Memory B cell (primary cell): ENCODE measurements around the gene CACNG6.

Experiments used
- ATAC-seq: fragments of 150-1000 bp; cut with Tn5 transposase; 2 replicates; pipeline ENCODE4 v1.10.0; 2021; ENCODE audit warnings: low read depth, mild to moderate bottlenecking, moderate library complexity
- DNase-seq, 2 donors: peaks; one replicate each; pipeline ENCODE4 v3.0.0; 2022; ENCODE audit warnings: low spot score in 2 of 2
- H3K27ac Mint-ChIP-seq: one replicate; pipeline ENCODE4 v1.8.0; 2022; ENCODE audit warnings: mild to moderate bottlenecking, moderate library complexity, mixed read lengths
- H3K27me3 Mint-ChIP-seq: one replicate; pipeline ENCODE4 v1.8.0; 2022; ENCODE audit warnings: mixed read lengths
- H3K36me3 Mint-ChIP-seq: one replicate; pipeline ENCODE4 v1.8.0; 2022; ENCODE audit warnings: mild to moderate bottlenecking, mixed read lengths
- H3K4me1 Mint-ChIP-seq: one replicate; pipeline ENCODE4 v1.8.0; 2022; ENCODE audit warnings: mixed read lengths
- H3K4me3 Mint-ChIP-seq: one replicate; pipeline ENCODE4 v1.8.0; 2022; ENCODE audit warnings: mild to moderate bottlenecking, moderate library complexity, mixed read lengths
- H3K9me3 Mint-ChIP-seq: one replicate; pipeline ENCODE4 v1.8.0; 2022; ENCODE audit warnings: mixed read lengths

The CACNG6 gene

DNA sequence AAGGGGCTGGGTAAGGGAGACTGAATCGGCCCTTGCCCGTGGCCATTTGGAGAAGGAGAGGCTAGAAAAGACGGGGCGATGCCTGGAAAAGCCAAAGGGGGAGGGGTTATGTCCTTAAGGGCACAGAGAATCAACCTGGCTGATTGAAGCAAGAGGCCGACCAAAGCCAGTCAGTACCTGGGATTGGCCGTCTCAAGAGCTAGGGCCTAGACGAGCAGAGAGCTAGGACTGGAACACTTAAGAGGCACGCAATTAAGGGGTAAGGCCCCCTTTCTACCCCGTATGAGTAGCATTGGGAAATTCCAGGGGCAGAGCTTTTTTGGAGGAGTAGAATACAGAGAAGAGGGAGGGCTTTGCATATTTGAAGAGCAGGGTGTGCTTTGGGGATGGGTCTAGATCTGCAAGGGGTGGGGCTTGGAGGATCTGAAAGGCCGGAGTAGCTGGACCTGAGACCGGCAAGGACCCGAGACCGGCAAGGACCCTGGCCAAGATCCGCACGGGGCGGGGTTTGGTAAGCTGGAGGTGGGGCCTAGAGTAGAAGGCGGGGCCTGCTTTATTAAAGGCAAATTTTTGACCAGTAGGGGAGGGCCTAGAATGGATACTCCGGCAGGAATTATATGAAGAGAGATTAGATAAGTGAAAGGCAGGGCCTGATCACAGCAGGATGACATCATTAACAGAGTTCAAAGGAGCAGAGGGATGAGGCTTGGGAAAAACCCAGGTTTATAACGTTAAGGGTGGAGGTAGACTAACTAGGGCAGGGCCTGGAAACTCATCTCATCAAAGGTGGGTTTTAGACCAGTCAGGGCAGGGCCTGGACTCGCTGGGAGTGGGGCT is 10.7 kb upstream of the CACNG6 start:
- Mint-ChIP-seq H3K9me3 (peaks cover 24% of the 10 kb centered on the region), H3K4me1 (peaks cover 13% of the 10 kb centered on the region), H3K36me3 (peaks cover 17% of the 10 kb centered on the region), H3K4me3 (no peak overlapping the region), H3K27ac (no peak overlapping the region), H3K27me3 (peaks cover 35% of the 10 kb centered on the region)
- ATAC-seq (no peak), DNase-seq (no peak)

DNA sequence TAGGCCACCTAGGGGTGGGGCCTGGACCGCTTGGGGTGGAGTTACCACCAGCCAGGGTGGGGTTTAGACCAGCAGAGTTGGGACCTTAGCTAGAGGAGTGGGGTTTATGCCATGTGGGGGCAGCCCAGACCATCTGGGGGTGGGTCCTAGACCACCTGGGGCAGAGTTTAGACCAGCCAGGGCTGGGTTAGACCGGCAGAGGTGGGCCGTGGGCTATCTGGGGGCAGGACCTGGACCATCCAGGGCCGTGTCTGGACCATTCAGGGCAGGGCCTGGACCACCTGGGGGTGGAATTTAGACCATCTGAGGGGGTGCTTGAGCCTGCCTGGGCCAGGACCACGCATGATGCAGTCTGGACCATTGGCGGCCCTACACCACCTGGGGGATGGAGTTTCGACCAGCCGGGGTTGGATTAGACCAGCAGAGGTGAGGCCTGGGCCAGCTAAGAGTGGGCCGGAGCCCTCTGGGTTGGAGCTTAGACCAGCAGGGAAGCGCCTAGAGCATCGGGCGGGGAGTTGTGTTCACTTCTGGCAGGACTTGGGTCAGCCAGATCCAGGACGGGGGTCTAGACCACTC is 10.0 kb upstream of the CACNG6 start:
- ATAC-seq (no peak), DNase-seq (no peak)
- H3K27ac Mint-ChIP-seq = no peak overlapping the region
- peaks cover 31% of the 10 kb centered on the region for H3K27me3 Mint-ChIP-seq
- H3K4me1 Mint-ChIP-seq = peaks cover 13% of the 10 kb centered on the region
- no peak overlapping the region for H3K4me3 Mint-ChIP-seq
- H3K36me3 Mint-ChIP-seq = peaks cover 17% of the 10 kb centered on the region
- peaks cover 22% of the 10 kb centered on the region for H3K9me3 Mint-ChIP-seq

DNA sequence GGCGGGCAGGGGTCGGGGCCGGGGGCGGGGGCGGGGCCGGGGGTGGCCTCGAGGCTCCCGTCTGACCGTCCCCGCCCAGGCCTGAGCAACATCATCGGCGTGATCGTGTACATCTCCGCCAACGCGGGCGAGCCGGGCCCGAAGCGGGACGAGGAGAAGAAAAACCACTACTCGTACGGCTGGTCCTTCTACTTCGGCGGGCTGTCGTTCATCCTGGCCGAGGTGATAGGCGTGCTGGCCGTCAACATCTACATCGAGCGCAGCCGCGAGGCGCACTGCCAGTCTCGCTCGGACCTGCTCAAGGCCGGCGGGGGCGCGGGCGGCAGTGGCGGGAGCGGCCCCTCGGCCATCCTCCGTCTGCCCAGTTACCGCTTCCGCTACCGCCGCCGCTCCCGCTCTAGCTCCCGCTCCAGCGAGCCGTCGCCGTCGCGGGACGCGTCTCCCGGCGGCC is 9.4 kb upstream of the CACNG6 start:
- H3K4me1 Mint-ChIP-seq = peaks cover 13% of the 10 kb centered on the region
- no peak overlapping the region for H3K27ac Mint-ChIP-seq
- no peak for ATAC-seq
- no peak overlapping the region for H3K4me3 Mint-ChIP-seq
- no peak for DNase-seq
- peaks cover 22% of the 10 kb centered on the region for H3K9me3 Mint-ChIP-seq
- peaks cover 28% of the 10 kb centered on the region for H3K27me3 Mint-ChIP-seq
- H3K36me3 Mint-ChIP-seq = peaks cover 17% of the 10 kb centered on the region

DNA sequence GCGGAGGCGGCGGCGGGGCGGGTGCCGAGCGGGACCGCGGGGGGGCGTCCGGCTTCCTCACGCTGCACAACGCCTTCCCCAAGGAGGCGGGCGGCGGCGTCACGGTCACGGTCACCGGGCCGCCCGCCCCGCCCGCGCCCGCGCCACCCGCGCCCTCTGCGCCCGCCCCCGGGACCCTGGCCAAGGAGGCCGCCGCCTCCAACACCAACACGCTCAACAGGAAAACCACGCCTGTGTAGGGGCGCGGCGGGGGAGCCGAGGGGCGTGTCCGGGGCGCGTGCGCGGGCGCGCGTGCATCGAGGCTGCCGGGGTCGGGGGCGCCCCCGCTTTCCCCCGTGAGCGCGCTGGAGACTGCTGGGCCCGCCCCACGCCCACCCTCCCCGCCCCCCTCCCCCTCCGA is 8.8 kb upstream of the CACNG6 start:
- Mint-ChIP-seq H3K4me1 (peaks cover 9% of the 10 kb centered on the region), H3K27me3 (peaks cover 24% of the 10 kb centered on the region), H3K9me3 (peaks cover 19% of the 10 kb centered on the region), H3K36me3 (peaks cover 14% of the 10 kb centered on the region), H3K27ac (no peak overlapping the region), H3K4me3 (no peak overlapping the region)
- ATAC-seq = no peak
- no peak for DNase-seq

DNA sequence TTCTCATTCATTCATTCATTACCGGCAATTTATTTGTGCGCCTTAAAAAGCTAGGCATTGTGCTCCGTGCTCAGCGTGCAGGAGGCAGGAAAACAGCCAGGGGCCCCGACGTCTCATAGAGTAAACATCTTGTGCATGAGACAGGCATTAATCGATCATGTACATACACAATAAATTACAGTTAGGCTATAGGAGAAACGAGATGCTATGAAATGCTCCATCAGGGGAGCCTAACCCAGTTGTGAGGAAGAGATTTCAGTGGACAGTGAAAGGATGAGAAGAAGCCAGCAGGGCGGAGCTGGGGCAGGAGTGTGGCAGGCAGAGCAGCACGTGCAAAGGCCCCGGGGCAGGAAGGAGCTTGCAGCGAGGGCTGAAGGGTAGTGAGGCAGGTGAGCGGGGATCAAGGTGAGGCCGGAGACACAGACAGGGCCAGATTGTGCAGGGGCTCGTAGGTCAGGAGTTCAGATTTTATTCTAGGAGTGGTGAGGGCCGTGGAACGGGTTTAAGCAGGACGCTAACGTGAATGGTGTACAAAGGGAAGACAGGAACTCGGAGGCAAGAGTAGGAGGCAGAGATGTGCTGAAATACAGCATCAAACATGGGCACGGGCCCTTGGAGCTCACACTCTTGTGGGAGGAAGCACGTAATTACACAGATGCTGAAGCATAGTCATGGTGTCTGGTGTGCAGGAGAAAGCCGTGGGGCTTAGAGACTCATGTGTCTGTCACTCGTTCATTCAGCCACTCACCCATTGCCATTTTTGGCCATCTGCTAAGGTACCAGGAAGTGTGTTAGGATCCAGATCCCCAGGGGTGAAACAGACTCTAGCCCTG is 7.8 kb upstream of the CACNG6 start:
- H3K4me3 Mint-ChIP-seq = no peak overlapping the region
- DNase-seq = no peak
- ATAC-seq = no peak
- H3K9me3 Mint-ChIP-seq = peaks cover 19% of the 10 kb centered on the region
- no peak overlapping the region for H3K27ac Mint-ChIP-seq
- H3K36me3 Mint-ChIP-seq = peaks cover 14% of the 10 kb centered on the region
- H3K27me3 Mint-ChIP-seq = peaks cover 24% of the 10 kb centered on the region
- H3K4me1 Mint-ChIP-seq = peaks cover 8% of the 10 kb centered on the region

DNA sequence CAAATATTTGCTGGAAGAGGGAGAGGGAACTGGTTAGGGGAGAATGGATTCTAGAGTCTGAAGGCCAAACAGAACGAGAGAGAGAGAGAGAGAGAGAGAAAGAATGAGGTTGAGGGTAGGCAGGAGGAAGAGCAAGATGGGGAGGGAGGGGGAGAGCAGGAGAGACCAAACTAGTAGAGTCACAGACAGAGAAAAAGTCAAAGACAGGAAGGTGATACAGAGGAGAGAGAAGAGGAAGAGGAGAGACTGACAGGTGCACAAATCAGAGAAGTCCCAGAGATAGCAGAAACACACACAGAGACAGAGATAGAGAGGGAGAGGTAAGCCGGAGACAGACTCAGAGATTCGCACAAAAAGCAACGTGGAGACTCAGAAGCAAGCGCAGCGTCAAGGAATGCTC is 5.6 kb upstream of the CACNG6 start:
- DNase-seq (no peak), ATAC-seq (no peak)
- Mint-ChIP-seq H3K9me3 (peaks cover 6% of the 10 kb centered on the region), H3K27ac (no peak overlapping the region), H3K4me1 (no peaks in the 10 kb centered on the region), H3K27me3 (peaks cover 8% of the 10 kb centered on the region), H3K36me3 (peaks cover 2% of the 10 kb centered on the region), H3K4me3 (no peak overlapping the region)

DNA sequence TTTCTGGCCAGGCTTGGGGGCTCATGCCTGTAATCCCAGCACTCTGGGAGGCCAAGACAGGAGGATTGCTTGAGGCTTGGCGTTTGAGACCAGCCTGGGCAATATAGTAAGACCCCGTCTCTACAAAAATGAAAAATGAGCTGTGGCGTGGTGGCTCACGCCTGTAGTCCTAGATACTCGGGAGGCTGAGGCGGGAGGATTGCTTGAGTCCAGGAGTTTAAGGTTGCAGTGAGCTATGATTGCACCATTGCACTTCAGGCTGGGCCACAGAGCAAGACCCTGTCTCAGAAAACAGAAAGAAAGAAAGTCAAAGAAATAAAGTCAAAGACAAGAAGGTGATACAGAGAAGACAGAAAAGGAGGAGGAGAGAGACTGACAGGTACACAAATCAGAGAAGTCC is 2.5 kb upstream of the CACNG6 start:
- DNase-seq (no peak), ATAC-seq (no peak)
- Mint-ChIP-seq H3K27ac (no peak overlapping the region), H3K4me3 (no peak overlapping the region), H3K9me3 (peaks cover 2% of the 10 kb centered on the region), H3K4me1 (no peaks in the 10 kb centered on the region), H3K36me3 (peaks cover 2% of the 10 kb centered on the region), H3K27me3 (peaks cover 7% of the 10 kb centered on the region)

DNA sequence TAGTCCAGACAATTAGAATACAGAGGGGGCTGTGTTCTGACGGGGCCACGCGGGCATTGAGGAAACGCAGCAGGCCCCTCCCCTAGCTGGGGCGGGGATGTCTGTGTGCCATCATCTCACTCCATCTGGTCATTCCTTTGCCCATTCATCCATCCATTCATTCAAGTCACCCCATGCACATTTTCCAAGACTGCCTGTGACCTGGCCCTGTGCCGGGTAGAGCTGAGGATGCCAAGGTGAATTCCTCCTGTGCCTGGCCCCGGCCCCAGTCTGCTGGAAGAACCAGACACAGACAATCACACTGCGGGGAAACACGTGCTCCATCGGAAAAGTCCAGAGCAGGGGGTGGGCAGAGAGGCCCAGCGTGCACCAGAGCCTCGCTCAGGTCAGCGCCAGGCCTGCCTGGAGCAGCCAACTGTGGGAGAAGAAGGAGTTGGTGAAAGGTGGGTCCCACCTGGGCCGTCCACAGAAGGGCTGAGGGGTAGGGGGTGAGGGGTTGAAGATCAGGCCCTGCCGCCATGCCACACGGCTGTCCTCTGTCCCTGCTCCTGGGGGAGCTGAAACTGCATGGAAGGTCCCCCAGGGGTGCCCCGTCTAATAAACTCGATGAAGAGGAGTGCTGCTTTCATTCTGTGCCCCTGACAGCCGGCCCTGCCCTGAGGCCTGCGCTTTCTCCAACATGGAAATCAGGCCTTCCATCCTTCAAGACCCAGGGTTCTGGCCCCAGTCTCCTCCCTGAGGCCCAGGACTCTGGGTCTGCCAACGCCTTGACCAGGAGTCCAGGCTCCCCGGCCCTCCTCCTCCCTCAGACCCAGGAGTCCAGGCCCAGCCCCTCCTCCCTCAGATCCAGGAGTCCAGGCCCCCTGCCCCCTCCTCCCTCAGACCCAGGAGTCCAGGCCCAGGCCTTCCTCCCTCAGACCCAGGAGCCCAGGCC is 1.6 kb upstream of the CACNG6 start:
- Mint-ChIP-seq H3K4me1 (no peaks in the 10 kb centered on the region), H3K27me3 (peaks cover 14% of the 10 kb centered on the region), H3K4me3 (no peak overlapping the region), H3K36me3 (peaks cover 3% of the 10 kb centered on the region), H3K9me3 (peaks cover 2% of the 10 kb centered on the region), H3K27ac (no peak overlapping the region)
- DNase-seq (no peak), ATAC-seq (no peak)

DNA sequence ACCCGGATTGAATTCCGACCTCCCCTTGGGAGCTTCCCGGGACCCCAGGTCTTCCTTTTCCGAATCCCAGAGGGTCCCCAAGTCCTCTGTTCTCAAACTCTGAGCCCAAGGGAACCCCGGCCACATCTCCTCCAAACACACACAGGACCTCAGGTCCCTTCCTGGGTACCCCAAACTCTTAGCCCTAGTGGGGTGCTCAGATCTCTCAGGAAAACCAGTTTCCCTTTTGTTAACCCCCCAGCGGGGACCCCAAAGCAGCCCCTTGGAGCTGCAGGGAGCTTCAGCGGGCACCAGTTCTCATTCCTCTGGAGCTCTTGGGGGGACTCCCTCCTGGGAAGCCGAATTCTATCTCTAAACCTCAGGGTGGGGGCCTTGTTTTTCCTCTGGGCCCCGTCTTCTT is 774 bp downstream of the CACNG6 start:
- DNase-seq (no peak), ATAC-seq (no peak)
- Mint-ChIP-seq H3K4me1 (no peaks in the 10 kb centered on the region), H3K36me3 (peaks cover 3% of the 10 kb centered on the region), H3K9me3 (peaks cover 2% of the 10 kb centered on the region), H3K27me3 (peaks cover 18% of the 10 kb centered on the region), H3K4me3 (no peak overlapping the region), H3K27ac (no peak overlapping the region)

DNA sequence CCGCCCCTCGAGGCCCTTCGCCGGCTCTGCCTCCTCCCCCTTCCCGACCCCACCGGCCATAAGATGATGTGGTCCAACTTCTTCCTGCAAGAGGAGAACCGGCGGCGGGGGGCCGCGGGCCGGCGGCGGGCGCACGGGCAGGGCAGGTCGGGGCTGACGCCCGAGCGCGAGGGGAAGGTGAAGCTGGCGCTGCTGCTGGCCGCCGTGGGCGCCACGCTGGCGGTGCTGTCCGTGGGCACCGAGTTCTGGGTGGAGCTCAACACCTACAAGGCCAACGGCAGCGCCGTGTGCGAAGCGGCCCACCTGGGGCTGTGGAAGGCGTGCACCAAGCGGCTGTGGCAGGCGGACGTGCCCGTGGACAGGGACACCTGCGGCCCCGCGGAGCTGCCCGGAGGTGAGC is 1.4 kb downstream of the CACNG6 start:
- DNase-seq (no peak), ATAC-seq (no peak)
- H3K4me1 Mint-ChIP-seq = no peaks in the 10 kb centered on the region
- H3K27me3 Mint-ChIP-seq = peaks cover 18% of the 10 kb centered on the region
- H3K9me3 Mint-ChIP-seq = peaks cover 2% of the 10 kb centered on the region
- no peak overlapping the region for H3K4me3 Mint-ChIP-seq
- H3K36me3 Mint-ChIP-seq = peaks cover 3% of the 10 kb centered on the region
- no peak overlapping the region for H3K27ac Mint-ChIP-seq

DNA sequence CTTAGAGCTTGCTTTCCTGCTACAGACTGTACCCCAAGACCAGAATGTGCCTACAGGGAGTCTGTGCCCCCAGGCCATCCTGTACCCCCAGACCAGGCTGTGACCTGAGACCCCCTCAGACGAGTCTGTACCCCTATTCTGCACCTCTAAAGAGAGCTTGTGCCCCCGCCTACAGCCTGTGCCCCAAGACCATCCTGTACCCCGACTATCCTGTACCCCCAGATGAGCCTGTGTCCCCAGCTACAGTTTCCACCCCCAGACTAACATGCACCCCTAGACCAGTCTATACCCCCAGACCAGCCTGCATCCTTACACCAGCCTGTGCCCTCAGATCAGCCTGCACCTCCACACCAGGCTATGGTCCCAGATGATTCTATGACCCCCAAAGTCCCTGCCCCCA is 2.0 kb downstream of the CACNG6 start:
- H3K27me3 Mint-ChIP-seq = peaks cover 18% of the 10 kb centered on the region

DNA sequence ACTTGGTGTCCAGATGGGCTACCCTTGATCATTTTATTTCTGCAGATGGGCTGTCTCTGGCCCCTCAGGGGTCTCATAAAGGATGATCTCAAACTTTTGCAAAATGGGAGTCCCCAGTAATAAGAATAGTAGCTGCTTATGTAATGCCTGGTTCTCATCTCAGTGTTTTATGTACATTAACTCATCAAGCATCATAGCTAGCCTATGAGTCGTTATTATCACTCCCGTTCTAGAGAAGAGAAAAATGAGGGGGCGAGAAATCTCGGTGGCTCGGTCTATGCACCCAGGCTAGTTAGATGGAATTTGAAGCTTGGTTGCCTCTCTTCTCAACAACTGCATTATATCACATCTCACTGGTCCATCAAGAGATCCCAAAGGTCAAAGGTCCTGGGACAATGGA is 3.4 kb downstream of the CACNG6 start:
- peaks cover 2% of the 10 kb centered on the region for H3K36me3 Mint-ChIP-seq
- H3K27ac Mint-ChIP-seq = no peak overlapping the region
- H3K4me3 Mint-ChIP-seq = no peak overlapping the region
- peaks cover 16% of the 10 kb centered on the region for H3K27me3 Mint-ChIP-seq
- ATAC-seq = no peak
- no peaks in the 10 kb centered on the region for H3K9me3 Mint-ChIP-seq
- no peak for DNase-seq
- no peaks in the 10 kb centered on the region for H3K4me1 Mint-ChIP-seq

More for the DNA sequence above, 2.0 kb downstream of the CACNG6 start:
- DNase-seq (no peak), ATAC-seq (no peak)
- no peak overlapping the region for H3K27ac Mint-ChIP-seq
- no peak overlapping the region for H3K4me3 Mint-ChIP-seq
- H3K9me3 Mint-ChIP-seq = peaks cover 2% of the 10 kb centered on the region
- H3K36me3 Mint-ChIP-seq = peaks cover 3% of the 10 kb centered on the region
- no peaks in the 10 kb centered on the region for H3K4me1 Mint-ChIP-seq

DNA sequence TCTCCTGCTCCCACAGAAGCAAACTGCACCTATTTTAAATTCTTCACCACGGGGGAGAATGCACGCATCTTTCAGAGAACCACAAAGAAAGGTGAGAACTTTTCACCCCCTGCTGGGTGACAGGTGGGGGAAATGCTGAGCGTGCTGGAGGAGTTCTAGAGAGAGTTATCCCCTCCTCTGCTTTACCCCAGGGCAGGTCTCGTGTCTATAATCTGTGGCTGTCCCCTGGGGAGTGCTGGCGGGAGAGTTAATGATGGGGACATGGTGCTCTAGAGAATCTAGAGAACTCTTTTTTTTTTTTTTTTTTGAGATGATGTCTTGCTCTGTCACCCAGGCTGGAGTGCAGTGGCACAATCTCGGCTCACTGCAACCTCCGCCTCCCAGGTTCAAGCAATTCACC is 6.8 kb downstream of the CACNG6 start:
- Mint-ChIP-seq H3K9me3 (peaks cover 2% of the 10 kb centered on the region), H3K4me3 (no peak overlapping the region), H3K27me3 (peaks cover 17% of the 10 kb centered on the region), H3K27ac (no peak overlapping the region), H3K4me1 (no peaks in the 10 kb centered on the region), H3K36me3 (peaks cover 2% of the 10 kb centered on the region)
- ATAC-seq (no peak), DNase-seq (no peak)
